HCT116 (cell line): ENCODE data around the gene MFGE8. TPM values are rescaled to one million over a fixed set of nuclear protein-coding genes. Genes with fewer than 3 reads are reported as not detected.
"Not testable (repeated sequence)": the region's sequence is repeated elsewhere in the genome, so short reads cannot be mapped to it uniquely, and the experiment has no call there.

Experiments used
- ATAC-seq: fragments of 200-7000 bp; cut with Tn5 transposase; 2 replicates; pipeline ENCODE4 v1.9.1; 2020; ENCODE audit warnings: mild to moderate bottlenecking, moderate library complexity
- BruUV-seq: library from RNA; stranded (reverse); fragments of 400-500 nt; replicated peaks from 2 replicates; lab custom pipeline; 2021; lab: Mats Ljungman, UMichigan
- CTCF ChIA-PET: fragments of 300-600 bp; sonication (Branson Sonifier 250); formaldehyde crosslinking; loops from one replicate; lab custom pipeline; 2021; ENCODE audit warnings: antibody characterized with exemption; lab: Charles Lee
- POLR2A ChIA-PET: fragments of 300-600, 350-600 bp; sonication (Branson Sonifier 250); formaldehyde crosslinking; loops from one replicate; lab custom pipeline; 2021; ENCODE audit warnings: antibody characterized with exemption; lab: Charles Lee
- RAD21 ChIA-PET, 2 experiments: fragments of 300-600 bp; sonication (Branson Sonifier 250); formaldehyde crosslinking; loops; one replicate each; lab custom pipeline; 2023; ENCODE audit warnings: low total read pairs in 2 of 2; ENCODE audit not compliant: uncharacterized antibody in 2 of 2, unreplicated experiment in 2 of 2, low non-redundant PET in 1 of 2; lab: Charles Lee
- DNase-seq: peaks from one replicate; pipeline ENCODE4 v3.0.0-alpha.2; 2010; ENCODE audit warnings: low read depth, low spot score
- H2AFZ ChIP-seq: fragments of 200-600 bp; shearing (Covaris generic), sonication (generic); 2 replicates; pipeline ENCODE4 v1.6.1; 2017; ENCODE audit warnings: low read depth, mixed run types, mixed read lengths, antibody characterized with exemption, low read length; ENCODE audit not compliant: poor library complexity, severe bottlenecking
- H3K27ac ChIP-seq: 2 replicates; pipeline ENCODE4 v1.5.1; 2012; ENCODE audit warnings: low read depth, low read length
- H3K27me3 ChIP-seq: fragments of 200-600 bp; sonication (generic); 2 replicates; pipeline ENCODE4 v1.6.1; 2016; ENCODE audit warnings: mixed run types, low read length, mixed read lengths; ENCODE audit not compliant: insufficient read depth
- H3K36me3 ChIP-seq, 2 experiments: fragments of 200-500 bp in 1 of 2; fragments of 200-600 bp in 1 of 2; sonication (Bioruptor generic) in 1 of 2; sonication (generic) in 1 of 2; 2 replicates each; pipeline versions ENCODE4 v1.5.1 to v1.6.1; 2014 to 2016; ENCODE audit warnings: low read length in 2 of 2, inconsistent platforms in 1 of 2, mixed read lengths in 1 of 2, mixed run types in 1 of 2; ENCODE audit not compliant: insufficient read depth in 2 of 2, control insufficient read depth in 1 of 2
- H3K4me1 ChIP-seq, 2 experiments: fragments of 200-600 bp in 1 of 2; sonication (generic) in 1 of 2; 2 replicates each; pipeline versions ENCODE4 v1.5.1 to v1.6.1; 2012 to 2017; ENCODE audit warnings: low read length in 2 of 2, inconsistent platforms in 1 of 2, mild to moderate bottlenecking in 1 of 2, mixed read lengths in 1 of 2, mixed run types in 1 of 2, moderate library complexity in 1 of 2; ENCODE audit not compliant: insufficient read depth in 2 of 2, control insufficient read depth in 1 of 2
- H3K4me2 ChIP-seq: fragments of 200-600 bp; sonication (generic); 2 replicates; pipeline ENCODE4 v1.6.1; 2017; ENCODE audit warnings: mixed run types, low read length, mixed read lengths
- H3K4me3 ChIP-seq, 2 experiments: fragments of 200-600 bp in 1 of 2; sonication (generic) in 1 of 2; replicated peaks in 1 of 2; 2 replicates each; pipeline ENCODE4 v1.5.1; 2011 to 2016; ENCODE audit warnings: low read length in 2 of 2, control low read depth in 1 of 2, low read depth in 1 of 2, mild to moderate bottlenecking in 1 of 2, mixed read lengths in 1 of 2, mixed run types in 1 of 2
- H3K79me2 ChIP-seq: fragments of 200-600 bp; sonication (generic); 2 replicates; pipeline ENCODE4 v1.6.1; 2017; ENCODE audit warnings: mild to moderate bottlenecking, mixed run types, low read length, moderate library complexity, mixed read lengths; ENCODE audit not compliant: insufficient read depth
- H3K9ac ChIP-seq: fragments of 200-600 bp; sonication (generic); 2 replicates; pipeline ENCODE4 v1.6.1; 2016; ENCODE audit warnings: low read length, mixed read lengths
- H3K9me2 ChIP-seq: fragments of 200-600 bp; sonication (generic), shearing (Covaris generic); 2 replicates; pipeline ENCODE4 v1.6.1; 2017; ENCODE audit warnings: mixed run types, mild to moderate bottlenecking, moderate library complexity; ENCODE audit not compliant: insufficient read depth
- H3K9me3 ChIP-seq, 2 experiments: fragments of 200-500 bp in 1 of 2; fragments of 200-600 bp in 1 of 2; sonication (Bioruptor generic) in 1 of 2; sonication (generic) in 1 of 2; 2 replicates each; pipeline ENCODE4 v1.6.1; 2014 to 2017; ENCODE audit warnings: low read length in 2 of 2, mixed read lengths in 2 of 2, inconsistent platforms in 1 of 2, low read depth in 1 of 2, mild to moderate bottlenecking in 1 of 2, mixed run types in 1 of 2, moderate library complexity in 1 of 2; ENCODE audit not compliant: control insufficient read depth in 1 of 2, insufficient read depth in 1 of 2
- H4K20me1 ChIP-seq: fragments of 200-600 bp; sonication (generic), shearing (Covaris generic); 2 replicates; pipeline ENCODE4 v1.6.1; 2017; ENCODE audit warnings: mixed run types, mild to moderate bottlenecking, moderate library complexity; ENCODE audit not compliant: insufficient read depth
- FOSL1 ChIP-seq: IDR thresholded peaks from 2 replicates; pipeline ENCODE4 v1.6.1; 2012; ENCODE audit warnings: low read depth
- JUND ChIP-seq: IDR thresholded peaks from 2 replicates; pipeline ENCODE4 v1.6.1; 2012
- YY1 ChIP-seq: IDR thresholded peaks from 2 replicates; pipeline ENCODE4 v1.6.1; 2011; ENCODE audit warnings: low read length, low read depth, moderate library complexity, mild to moderate bottlenecking; ENCODE audit not compliant: insufficient replicate concordance; ENCODE audit errors: extremely low read depth
- intact Hi-C: fragments of 100-400 bp; cut with micrococcal nuclease; formaldehyde crosslinking; loops from 2 replicates; pipeline ENCODE4 v1.10.0; 2022
- total RNA-seq: library from RNA; stranded (reverse); gene quantifications from one replicate; pipeline ENCODE4 v1.2.1, GENCODE V29; 2021; ENCODE audit not compliant: unreplicated experiment

Gene MFGE8
- total RNA-seq, 1 experiment from 2014 or later = 70.7 TPM

DNA sequence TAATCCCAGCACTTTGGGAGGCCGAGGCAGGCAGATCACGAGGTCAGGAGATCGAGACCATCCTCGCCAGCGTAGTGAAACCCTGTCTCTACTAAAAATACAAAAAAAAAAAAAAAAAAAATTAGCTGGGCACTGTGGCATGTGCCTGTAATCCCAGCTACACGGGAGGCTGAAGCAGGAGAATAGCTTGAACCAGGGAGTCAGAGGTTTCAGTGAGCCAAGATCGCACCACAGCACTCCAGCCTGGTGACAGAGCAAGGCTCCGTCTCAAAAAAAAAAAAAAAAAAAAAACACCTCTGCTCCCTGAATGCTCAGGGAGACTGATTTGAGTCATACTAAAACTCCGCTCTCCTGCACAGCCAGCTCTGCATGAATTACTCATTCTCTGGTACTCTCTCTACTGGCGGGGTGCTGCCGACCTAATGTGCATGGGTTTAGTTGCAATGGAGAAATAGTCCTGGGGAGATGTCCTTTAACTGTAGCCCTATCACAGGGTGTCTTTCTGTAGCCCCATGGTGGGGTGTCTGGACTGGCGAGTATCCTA lies 7.8 kb upstream of the MFGE8 start:
- POLR2A ChIA-PET = interaction anchor here (0.6 to 1.9 kb wide), 5 partner anchors 9 to 98 kb away, joined by 3 to 9 read pairs (median 4); no protein-coding TSS in a partner anchor
- H3K9me2 ChIP-seq, intact Hi-C loops, H4K20me1 ChIP-seq: not testable (repeated sequence)
- CTCF ChIA-PET = interaction anchor here (1.4 to 1.9 kb wide), 2 partner anchors 9 to 16 kb away, joined by 5 to 6 read pairs; no protein-coding TSS in a partner anchor
- TF ChIP-seq FOSL1 = 0 out of 2 replicates have a peak, but pooled peaks have one; percentile 20
- TF ChIP-seq, all 23 proteins: peak for 1; not testable (repeated sequence) for 22
- Histone ChIP-seq H2AFZ (peak overlapping the region; percentile 76), H3K4me1 (peaks cover 35 to 41% of the 10 kb centered on the region in 2 experiments), H3K4me2 (peak overlapping the region; percentile 50), H3K4me3 (0 out of 4 replicates have a peak overlapping the region, but pooled peaks of 1 of the 2 experiments have one; percentile 3)
- not testable (repeated sequence) for DNase-seq, H3K79me2 ChIP-seq, BruUV-seq, H3K9me3 ChIP-seq, H3K27ac ChIP-seq, H3K27me3 ChIP-seq, H3K9ac ChIP-seq, H3K36me3 ChIP-seq
- RAD21 ChIA-PET = interaction anchor here in 1 of 2 experiments (0.7 kb wide), 1 partner anchor 10 kb away, joined by 3 read pairs; no protein-coding TSS in a partner anchor
- peak; percentile 41 for ATAC-seq

DNA sequence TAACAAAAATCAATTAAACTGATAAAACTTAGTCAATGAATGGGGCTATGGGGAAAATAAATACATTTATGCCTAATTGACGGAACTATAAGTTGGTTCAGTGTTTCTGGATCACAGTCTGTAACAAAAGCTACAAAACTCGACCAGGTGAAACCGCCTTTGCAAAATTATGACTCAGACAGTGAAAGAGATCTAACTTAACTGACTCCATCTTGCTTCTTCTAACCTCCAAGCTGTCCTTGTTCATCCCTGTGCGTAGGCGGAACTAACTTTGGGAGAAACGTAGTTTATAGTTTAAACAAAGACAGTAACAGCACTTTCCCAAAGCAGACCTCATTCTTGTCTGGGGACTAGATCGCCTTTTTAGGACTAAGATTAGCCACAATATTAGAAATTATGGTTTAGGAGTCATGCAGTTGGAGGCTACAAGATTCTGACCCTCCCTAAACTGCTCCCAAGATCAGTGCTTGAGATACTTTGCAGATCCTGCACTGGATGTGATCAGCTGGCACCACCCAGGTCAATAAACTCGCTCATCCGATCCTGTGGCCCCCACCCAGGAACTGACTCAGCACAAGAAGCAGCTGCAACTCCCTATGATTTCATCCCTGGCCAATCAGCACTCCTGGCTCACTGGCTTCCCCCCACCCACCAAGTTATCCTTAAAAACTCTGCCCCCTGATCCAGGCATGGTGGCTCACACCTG lies 7.2 kb upstream of the MFGE8 start:
- H4K20me1 ChIP-seq = no peaks in the 10 kb centered on the region
- DNase-seq = no peak
- RAD21 ChIA-PET = no interaction called here
- H3K4me1 ChIP-seq = peaks cover 35 to 41% of the 10 kb centered on the region in 2 experiments
- peak overlapping the region; percentile 76 for H2AFZ ChIP-seq
- peak; percentile 44; the same call in 1 of the 2 replicates for ATAC-seq
- intact Hi-C loops = no loop called here
- H3K4me3 ChIP-seq = 0 out of 4 replicates have a peak overlapping the region, but pooled peaks of 1 of the 2 experiments have one; percentile 3
- H3K27ac ChIP-seq = no peak overlapping the region
- peak overlapping the region; percentile 50 for H3K4me2 ChIP-seq
- POLR2A ChIA-PET = interaction anchor here (0.6 to 1.9 kb wide), 5 partner anchors 8 to 99 kb away, joined by 3 to 9 read pairs (median 4); no protein-coding TSS in a partner anchor
- no peaks in the 10 kb centered on the region for H3K9me2 ChIP-seq
- H3K79me2 ChIP-seq = no peaks in the 10 kb centered on the region
- no peaks in the 10 kb centered on the region for H3K36me3 ChIP-seq
- H3K9ac ChIP-seq = peak overlapping the region; percentile 27; the same call in 1 of the 2 replicates
- BruUV-seq = TSS peak; percentile 98
- no peaks in the 10 kb centered on the region for H3K9me3 ChIP-seq
- no peaks in the 10 kb centered on the region for H3K27me3 ChIP-seq
- TF ChIP-seq YY1 (no peak), FOSL1 (peak; percentile 28; the same call in 1 of the 2 replicates), JUND (peak; percentile 54)
- CTCF ChIA-PET = interaction anchor here (1.4 to 1.9 kb wide), 2 partner anchors 9 to 15 kb away, joined by 5 to 6 read pairs; no protein-coding TSS in a partner anchor
